GM19193 (cell line): Measurements from ENCODE around the gene PITPNC1.

Source experiments
- POLR2A ChIP-seq: IDR thresholded peaks from 4 replicates; pipeline ENCODE4 v1.6.1; 2011; ENCODE audit not compliant: insufficient read depth, insufficient read length; ENCODE audit errors: extremely low read depth

Gene PITPNC1

DNA sequence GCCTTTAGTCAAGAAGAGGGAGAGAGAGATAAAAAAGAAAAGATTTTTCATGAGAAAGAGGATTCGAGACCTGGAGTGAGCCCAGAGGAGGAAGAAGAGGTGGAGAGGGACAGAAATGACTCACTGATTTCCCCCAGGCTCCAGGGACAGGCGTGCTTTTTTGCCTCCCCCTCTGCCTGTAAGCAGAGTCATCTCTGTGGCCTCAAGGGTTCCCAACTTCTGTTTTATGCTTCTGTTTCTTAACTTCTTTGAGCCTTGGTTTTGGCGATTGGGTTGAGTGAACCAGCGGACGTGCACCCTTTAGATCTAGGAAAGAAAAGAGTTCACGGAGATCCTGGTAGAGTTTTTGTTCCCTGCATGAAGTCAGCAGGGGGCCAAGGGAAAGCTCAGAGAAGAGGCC is 192.8 kb downstream of the PITPNC1 start:
- TF ChIP-seq POLR2A = no peak

- TF ChIP-seq POLR2A = no peak
Measured at GRCh38 chr17:67570797-67571196, 193.7 kb downstream of the PITPNC1 start.

GRCh38 chr17:67571478-67571877 is 194.4 kb downstream of the PITPNC1 start:
- no peak for TF ChIP-seq POLR2A

GRCh38 chr17:67573987-67574657 is 197.0 kb downstream of the PITPNC1 start:
- no peak for TF ChIP-seq POLR2A

DNA sequence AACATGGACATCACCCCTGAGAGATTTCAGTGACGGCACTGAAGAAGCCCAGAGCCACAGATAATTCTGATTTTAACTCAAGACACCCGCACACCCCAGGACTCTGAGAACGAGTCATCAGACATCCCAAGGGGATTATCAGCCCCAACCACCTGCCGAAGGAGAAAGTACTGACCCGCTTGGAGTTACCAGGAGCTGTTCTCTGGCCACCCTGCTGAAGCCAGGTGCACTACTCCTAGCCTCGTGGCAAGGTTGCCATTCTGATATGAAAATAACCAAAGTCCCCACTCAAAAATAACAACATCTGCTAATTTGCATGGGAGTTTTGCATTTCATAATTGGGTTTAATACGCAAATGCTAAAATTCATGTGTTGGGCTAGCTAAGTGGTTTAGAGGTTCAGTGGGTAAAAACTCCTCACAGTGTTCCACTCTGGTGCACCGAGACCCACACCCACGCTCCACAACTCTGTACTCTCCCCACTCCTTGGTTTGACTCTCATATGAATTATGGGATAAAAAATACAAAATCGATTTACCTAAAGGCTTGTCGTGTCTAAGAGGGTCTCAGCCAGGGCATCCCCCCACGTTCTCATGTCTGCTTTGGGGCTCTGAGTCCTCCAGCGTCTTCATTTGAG is 197.7 kb downstream of the PITPNC1 start:
- TF ChIP-seq POLR2A = peak; percentile 51

DNA sequence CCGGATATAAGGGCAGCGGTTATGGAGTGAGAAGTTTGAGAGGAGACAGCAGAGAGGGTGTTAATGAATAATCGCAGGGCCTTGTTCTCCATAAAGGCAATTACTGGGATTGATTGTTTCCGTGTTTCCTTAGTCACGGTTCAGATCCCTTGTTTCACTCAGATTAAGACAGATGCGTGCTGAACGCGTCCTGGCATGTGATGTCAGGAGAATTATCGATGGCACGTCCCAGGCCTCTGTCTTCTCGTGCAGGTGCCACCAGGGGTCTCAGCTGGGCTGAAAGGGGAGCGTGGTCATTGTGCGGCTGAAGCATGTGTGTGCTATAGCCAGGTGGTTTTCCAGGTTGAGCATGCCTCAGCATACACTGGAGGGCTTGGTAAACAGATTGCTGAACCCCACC is 198.2 kb downstream of the PITPNC1 start:
- no peak for TF ChIP-seq POLR2A

DNA sequence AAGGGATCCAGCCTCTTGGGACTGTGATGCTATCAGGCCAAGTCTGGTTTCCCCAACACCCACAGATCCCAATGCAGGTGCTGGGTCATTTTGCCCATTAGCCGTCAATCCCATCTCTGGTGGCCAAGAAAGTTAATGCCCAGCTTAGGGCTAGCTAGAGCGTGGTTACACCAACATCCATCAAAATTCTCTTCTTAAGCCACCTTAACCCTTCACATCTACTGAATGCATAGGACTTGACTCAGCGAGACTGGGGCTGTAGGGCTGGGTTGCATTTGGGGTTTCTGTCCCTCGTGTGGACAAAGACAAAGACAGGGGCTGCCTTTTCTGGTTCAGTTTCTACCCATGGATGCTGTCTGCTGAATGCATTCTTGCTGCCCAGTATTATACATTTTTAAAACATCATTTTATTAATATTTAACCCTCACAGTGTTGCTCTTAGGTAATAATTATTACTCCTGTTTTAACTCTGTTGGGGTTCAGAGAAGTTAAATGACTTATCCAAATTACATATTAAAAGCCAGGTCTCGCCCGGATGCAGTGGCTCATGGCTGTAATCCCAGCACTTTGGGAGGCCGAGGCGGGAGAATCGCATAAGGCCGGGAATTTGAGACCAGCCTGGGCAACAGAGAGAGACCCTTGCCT is 199.5 kb downstream of the PITPNC1 start:
- TF ChIP-seq POLR2A = no peak

DNA sequence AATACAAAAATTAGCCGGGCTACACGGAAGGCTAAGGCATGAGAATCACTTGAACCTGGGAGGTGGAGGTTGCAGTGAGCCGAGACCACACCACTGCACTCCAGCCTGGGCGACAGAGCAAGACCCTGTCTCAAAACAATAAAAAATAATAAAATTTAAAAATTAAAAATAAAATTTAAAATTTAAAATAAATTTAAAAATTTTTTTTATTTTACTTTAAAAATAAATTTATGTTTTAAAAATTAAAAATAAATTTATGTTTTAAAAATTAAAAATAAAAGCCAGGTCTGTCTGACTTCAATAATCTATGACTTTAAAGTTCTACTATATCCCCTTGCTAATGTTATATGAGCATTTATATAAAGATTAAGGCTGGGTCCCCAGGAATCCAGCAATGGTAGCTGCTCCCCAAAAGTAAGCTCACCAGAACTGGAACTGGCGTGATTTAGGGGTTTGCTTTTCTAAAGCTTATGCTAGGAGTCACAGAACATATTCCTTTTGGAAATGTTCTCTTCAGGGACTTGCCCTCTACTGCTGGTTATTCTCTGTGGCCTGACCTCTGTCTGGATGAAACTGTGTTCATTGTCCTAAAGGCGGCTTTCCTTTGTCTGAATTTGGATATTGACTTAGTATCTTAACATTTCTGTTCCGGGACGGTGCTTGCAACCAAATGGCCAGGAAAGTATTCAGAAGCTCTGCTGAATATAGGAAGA is 200.5 kb downstream of the PITPNC1 start:
- no peak for TF ChIP-seq POLR2A

- TF ChIP-seq POLR2A = no peak
Measured at GRCh38 chr17:67578142-67578457, 201.0 kb downstream of the PITPNC1 start.

- no peak for TF ChIP-seq POLR2A
Measured at GRCh38 chr17:67582673-67583081, 205.6 kb downstream of the PITPNC1 start.

- no peak for TF ChIP-seq POLR2A
Measured at GRCh38 chr17:67585077-67585602, 208.1 kb downstream of the PITPNC1 start.

DNA sequence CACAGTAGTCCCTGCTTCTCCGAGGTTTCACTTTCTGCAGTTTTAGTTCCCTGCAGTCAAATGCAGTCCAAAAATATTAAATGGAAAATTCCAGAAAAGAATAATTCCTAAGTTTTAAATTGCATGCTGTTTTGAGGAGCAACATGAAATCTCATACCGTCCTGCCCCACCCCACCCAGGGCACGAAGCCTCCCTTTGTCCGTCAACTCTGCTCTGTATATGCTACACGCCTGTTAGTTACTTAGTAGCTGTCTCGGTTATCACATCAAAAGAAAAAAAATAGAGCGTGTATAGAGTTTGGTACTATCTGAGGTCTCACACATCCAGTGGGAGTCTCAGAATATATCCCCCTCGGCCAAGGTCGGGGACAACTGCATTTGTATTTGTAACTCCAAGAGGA is 211.2 kb downstream of the PITPNC1 start:
- no peak for TF ChIP-seq POLR2A

GRCh38 chr17:67594115-67594880 is 217.2 kb downstream of the PITPNC1 start:
- TF ChIP-seq POLR2A = no peak

DNA sequence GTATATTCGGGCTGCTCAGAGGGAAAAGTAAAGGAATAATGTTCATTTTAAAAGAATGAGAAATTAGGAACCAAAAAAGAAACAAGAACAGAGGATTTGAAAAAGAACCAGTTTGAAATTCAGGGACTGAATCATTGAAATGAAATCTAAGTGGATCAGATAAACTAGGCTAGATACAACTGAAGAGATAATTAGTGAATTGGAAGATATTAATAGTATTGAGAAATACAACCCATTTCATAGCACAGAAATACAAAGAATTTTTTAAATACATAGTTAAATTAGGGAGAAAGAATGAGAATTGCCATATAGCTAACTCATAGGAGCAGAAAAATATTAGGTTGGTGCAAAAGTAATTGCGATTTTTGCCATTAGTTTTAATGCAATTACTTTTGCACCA is 223.3 kb downstream of the PITPNC1 start:
- TF ChIP-seq POLR2A = no peak

DNA sequence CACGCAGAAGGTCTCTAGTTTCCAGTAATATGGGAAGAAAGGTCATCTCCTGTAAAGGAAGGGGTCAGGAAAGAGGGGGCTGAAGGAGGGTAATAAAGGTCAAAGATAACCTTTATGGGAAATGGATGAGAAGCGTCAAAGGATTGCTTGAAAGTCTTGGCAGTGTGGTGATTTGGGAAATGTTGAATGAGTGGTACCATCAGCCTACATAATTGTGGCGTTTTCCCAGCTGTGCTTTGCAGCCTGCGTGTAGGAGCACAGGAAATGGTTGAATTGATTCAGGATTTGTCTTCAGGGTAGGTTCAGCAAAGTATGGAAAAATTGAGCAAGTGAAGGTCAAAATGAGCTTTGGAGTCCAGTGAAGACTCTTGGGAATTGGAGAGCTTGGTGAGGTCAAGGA is 224.8 kb downstream of the PITPNC1 start:
- no peak for TF ChIP-seq POLR2A
